NB4 (cell line): Measurements from ENCODE around the gene SCT.

Source experiments
- DNase-seq: peaks from one replicate; pipeline ENCODE4 v3.0.0; 2010; ENCODE audit warnings: low read depth
- H3K4me3 ChIP-seq: one replicate; pipeline ENCODE4 v1.5.1; 2011; ENCODE audit warnings: mild to moderate bottlenecking, low read depth, low read length, moderate library complexity
- CTCF ChIP-seq: IDR thresholded peaks from one replicate; pipeline ENCODE4 v1.5.1; 2012; ENCODE audit warnings: low read depth, low read length
- MAX ChIP-seq: IDR thresholded peaks from 2 replicates; pipeline ENCODE4 v1.6.1; 2011; ENCODE audit warnings: low read depth, low read length
- MYC ChIP-seq: IDR thresholded peaks from 2 replicates; pipeline ENCODE4 v1.6.1; 2011; ENCODE audit warnings: low read depth, low read length
- POLR2A ChIP-seq: IDR thresholded peaks from 2 replicates; pipeline ENCODE4 v1.6.1; 2011; ENCODE audit warnings: mild to moderate bottlenecking; ENCODE audit not compliant: insufficient read length; ENCODE audit errors: extremely low read depth

Gene SCT

GRCh38 chr11:595400-595799 lies 31.6 kb downstream of the SCT start:
- no peak overlapping the region for H3K4me3 ChIP-seq
- TF ChIP-seq POLR2A = no peak
- no peak for TF ChIP-seq MAX
- no peak for TF ChIP-seq CTCF
- TF ChIP-seq MYC = no peak
- no peak for DNase-seq

- DNase-seq = no peak
These were observed 33.6 kb downstream of the SCT start for GRCh38 chr11:593347-593746.

GRCh38 chr11:592918-593317 lies 34.1 kb downstream of the SCT start:
- no peak overlapping the region for H3K4me3 ChIP-seq

More at GRCh38 chr11:593347-593746, 33.6 kb downstream of the SCT start:
- H3K4me3 ChIP-seq = no peak overlapping the region
- no peak for TF ChIP-seq POLR2A
- TF ChIP-seq CTCF = no peak
- TF ChIP-seq MYC = no peak
- TF ChIP-seq MAX = no peak

GRCh38 chr11:592501-592900 lies 34.5 kb downstream of the SCT start:
- DNase-seq = no peak
- TF ChIP-seq MAX = no peak
- no peak for TF ChIP-seq MYC
- TF ChIP-seq POLR2A = no peak
- TF ChIP-seq CTCF = no peak
- no peak overlapping the region for H3K4me3 ChIP-seq

More at GRCh38 chr11:592918-593317, 34.1 kb downstream of the SCT start:
- TF ChIP-seq MAX = no peak
- no peak for TF ChIP-seq POLR2A
- no peak for TF ChIP-seq CTCF
- no peak for TF ChIP-seq MYC
- DNase-seq = no peak

- H3K4me3 ChIP-seq = no peak overlapping the region
- TF ChIP-seq POLR2A (no peak), MYC (no peak), MAX (no peak), CTCF (no peak)
- no peak for DNase-seq
These were observed 36.0 kb downstream of the SCT start for GRCh38 chr11:590997-591396.

- no peak for DNase-seq
- no peak overlapping the region for H3K4me3 ChIP-seq
- TF ChIP-seq POLR2A = no peak
- TF ChIP-seq MAX = no peak
- no peak for TF ChIP-seq MYC
- no peak for TF ChIP-seq CTCF
These were observed 37.2 kb downstream of the SCT start for GRCh38 chr11:589798-590197.
